Measurements from ENCODE around the gene TBK1. TPM values are rescaled to one million over a fixed set of nuclear protein-coding genes. Genes with fewer than 3 reads are reported as not detected.

Gene TBK1
- total and polyA plus RNA-seq, 2 of the 13 experiments (the other 11 are each of a cell fraction or from before 2014, with no cell fraction given) = 10.3 to 25.2 TPM

DNA sequence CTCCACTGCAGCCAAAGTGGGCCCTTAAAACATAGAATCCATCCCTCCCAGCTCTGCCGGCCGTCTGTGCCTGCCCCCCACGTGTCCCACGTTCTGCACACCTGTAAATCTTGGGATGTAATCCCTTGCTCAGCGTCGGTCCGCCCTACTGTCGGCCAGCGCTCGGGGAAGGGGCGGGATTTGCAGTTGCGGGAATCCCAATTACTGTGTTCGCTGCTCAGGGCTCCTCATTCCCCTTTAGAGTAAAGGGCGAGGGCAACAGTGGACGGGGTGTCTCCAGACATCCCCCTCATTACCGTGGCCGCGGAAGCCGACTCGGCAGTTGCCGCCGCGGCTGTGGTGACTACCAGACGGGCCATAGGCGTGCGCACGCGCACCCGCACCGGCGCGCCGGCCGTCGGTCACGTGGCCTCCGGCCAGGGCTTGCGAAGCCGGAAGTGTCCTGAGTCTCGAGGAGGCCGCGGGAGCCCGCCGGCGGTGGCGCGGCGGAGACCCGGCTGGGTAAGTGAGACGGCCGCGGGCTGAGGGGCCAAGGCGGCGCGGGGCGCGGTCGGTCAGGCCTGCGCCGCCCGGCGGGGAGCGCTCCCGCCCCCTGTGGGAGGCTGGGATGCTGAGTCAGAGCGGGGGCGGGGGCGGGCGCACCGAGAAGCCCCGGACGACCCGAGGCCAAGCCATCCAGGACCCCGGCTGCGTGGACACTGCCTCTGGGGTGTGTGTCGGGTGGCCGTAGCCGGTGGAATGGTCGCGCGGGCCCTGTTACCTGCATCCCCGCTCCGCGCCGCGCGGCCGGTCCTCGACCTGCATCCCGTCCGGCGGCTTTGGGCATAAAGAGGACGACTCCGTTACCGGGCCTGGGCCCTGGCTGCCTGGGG is at the start of gene TBK1 (continued):
- TF ChIP-seq ATRX (CRISPR knock-in tag; IDR thresholded peaks at IDR 0.05; ENCODE audit: borderline replicate concordance) = no peak
- TF ChIP-seq EED (CRISPR knock-in tag; IDR thresholded peaks at IDR 0.05) = 0 out of 2 replicates have a peak, but pooled peaks have one; percentile 74
- TF ChIP-seq ZSCAN20 (CRISPR knock-in tag; IDR thresholded peaks at IDR 0.05; ENCODE audit: borderline replicate concordance) = no peak
- no peak for TF ChIP-seq EZH2 (conservative IDR thresholded peaks at IDR 0.05; ENCODE audit: low read depth, low read length)
- no peak for TF ChIP-seq NFKBIZ (CRISPR knock-in tag; IDR thresholded peaks at IDR 0.05)
- no peak for TF ChIP-seq HNF4A (CRISPR knock-in tag; IDR thresholded peaks at IDR 0.05)
- TF ChIP-seq, protein P1, sequence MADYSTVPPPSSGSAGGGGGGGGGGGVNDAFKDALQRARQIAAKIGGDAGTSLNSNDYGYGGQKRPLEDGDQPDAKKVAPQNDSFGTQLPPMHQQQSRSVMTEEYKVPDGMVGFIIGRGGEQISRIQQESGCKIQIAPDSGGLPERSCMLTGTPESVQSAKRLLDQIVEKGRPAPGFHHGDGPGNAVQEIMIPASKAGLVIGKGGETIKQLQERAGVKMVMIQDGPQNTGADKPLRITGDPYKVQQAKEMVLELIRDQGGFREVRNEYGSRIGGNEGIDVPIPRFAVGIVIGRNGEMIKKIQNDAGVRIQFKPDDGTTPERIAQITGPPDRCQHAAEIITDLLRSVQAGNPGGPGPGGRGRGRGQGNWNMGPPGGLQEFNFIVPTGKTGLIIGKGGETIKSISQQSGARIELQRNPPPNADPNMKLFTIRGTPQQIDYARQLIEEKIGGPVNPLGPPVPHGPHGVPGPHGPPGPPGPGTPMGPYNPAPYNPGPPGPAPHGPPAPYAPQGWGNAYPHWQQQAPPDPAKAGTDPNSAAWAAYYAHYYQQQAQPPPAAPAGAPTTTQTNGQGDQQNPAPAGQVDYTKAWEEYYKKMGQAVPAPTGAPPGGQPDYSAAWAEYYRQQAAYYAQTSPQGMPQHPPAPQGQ (CRISPR knock-in tag; IDR thresholded peaks at IDR 0.05; ENCODE audit: borderline replicate concordance) = no peak
- no peak for TF ChIP-seq NAIF1 (CRISPR knock-in tag; IDR thresholded peaks at IDR 0.05; ENCODE audit: borderline replicate concordance)
- no peak for TF ChIP-seq ZFP62 (CRISPR knock-in tag; IDR thresholded peaks at IDR 0.05)
- peak; percentile 59 for TF ChIP-seq TARDBP (CRISPR knock-in tag; IDR thresholded peaks at IDR 0.05)
- TF ChIP-seq ZNF501 (CRISPR knock-in tag; IDR thresholded peaks at IDR 0.05) = peak; percentile 76
- TF ChIP-seq ZNF234 (CRISPR knock-in tag; conservative IDR thresholded peaks at IDR 0.05) = no peak
- TF ChIP-seq, protein P2, sequence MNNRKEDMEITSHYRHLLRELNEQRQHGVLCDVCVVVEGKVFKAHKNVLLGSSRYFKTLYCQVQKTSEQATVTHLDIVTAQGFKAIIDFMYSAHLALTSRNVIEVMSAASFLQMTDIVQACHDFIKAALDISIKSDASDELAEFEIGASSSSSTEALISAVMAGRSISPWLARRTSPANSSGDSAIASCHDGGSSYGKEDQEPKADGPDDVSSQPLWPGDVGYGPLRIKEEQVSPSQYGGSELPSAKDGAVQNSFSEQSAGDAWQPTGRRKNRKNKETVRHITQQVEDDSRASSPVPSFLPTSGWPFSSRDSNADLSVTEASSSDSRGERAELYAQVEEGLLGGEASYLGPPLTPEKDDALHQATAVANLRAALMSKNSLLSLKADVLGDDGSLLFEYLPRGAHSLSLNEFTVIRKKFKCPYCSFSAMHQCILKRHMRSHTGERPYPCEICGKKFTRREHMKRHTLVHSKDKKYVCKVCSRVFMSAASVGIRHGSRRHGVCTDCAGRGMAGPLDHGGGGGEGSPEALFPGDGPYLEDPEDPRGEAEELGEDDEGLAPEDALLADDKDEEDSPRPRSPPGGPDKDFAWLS (CRISPR knock-in tag; IDR thresholded peaks at IDR 0.05; ENCODE audit: borderline replicate concordance) = no peak
- TF ChIP-seq TAF1 (CRISPR knock-in tag; IDR thresholded peaks at IDR 0.05) = peak; percentile 72; the same call in 1 of the 2 replicates
- TF ChIP-seq ZNF883 (CRISPR knock-in tag; IDR thresholded peaks at IDR 0.05; ENCODE audit: not compliant biosample characterization) = no peak
- TF ChIP-seq ZNF747 (CRISPR knock-in tag; IDR thresholded peaks at IDR 0.05; ENCODE audit: borderline replicate concordance) = 0 out of 2 replicates have a peak, but pooled peaks have one; percentile 48
- TF ChIP-seq, protein P3, sequence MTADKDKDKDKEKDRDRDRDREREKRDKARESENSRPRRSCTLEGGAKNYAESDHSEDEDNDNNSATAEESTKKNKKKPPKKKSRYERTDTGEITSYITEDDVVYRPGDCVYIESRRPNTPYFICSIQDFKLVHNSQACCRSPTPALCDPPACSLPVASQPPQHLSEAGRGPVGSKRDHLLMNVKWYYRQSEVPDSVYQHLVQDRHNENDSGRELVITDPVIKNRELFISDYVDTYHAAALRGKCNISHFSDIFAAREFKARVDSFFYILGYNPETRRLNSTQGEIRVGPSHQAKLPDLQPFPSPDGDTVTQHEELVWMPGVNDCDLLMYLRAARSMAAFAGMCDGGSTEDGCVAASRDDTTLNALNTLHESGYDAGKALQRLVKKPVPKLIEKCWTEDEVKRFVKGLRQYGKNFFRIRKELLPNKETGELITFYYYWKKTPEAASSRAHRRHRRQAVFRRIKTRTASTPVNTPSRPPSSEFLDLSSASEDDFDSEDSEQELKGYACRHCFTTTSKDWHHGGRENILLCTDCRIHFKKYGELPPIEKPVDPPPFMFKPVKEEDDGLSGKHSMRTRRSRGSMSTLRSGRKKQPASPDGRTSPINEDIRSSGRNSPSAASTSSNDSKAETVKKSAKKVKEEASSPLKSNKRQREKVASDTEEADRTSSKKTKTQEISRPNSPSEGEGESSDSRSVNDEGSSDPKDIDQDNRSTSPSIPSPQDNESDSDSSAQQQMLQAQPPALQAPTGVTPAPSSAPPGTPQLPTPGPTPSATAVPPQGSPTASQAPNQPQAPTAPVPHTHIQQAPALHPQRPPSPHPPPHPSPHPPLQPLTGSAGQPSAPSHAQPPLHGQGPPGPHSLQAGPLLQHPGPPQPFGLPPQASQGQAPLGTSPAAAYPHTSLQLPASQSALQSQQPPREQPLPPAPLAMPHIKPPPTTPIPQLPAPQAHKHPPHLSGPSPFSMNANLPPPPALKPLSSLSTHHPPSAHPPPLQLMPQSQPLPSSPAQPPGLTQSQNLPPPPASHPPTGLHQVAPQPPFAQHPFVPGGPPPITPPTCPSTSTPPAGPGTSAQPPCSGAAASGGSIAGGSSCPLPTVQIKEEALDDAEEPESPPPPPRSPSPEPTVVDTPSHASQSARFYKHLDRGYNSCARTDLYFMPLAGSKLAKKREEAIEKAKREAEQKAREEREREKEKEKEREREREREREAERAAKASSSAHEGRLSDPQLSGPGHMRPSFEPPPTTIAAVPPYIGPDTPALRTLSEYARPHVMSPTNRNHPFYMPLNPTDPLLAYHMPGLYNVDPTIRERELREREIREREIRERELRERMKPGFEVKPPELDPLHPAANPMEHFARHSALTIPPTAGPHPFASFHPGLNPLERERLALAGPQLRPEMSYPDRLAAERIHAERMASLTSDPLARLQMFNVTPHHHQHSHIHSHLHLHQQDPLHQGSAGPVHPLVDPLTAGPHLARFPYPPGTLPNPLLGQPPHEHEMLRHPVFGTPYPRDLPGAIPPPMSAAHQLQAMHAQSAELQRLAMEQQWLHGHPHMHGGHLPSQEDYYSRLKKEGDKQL (CRISPR knock-in tag; IDR thresholded peaks at IDR 0.05; ENCODE audit: low read depth) = no peak
- peak; percentile 89; the same call in 1 of the 2 replicates for TF ChIP-seq CENPT (CRISPR knock-in tag; IDR thresholded peaks at IDR 0.05; ENCODE audit: low read depth)
- TF ChIP-seq RBM39 (IDR thresholded peaks at IDR 0.05; ENCODE audit: low read depth, low read length, poor library complexity, severe bottlenecking) = peak; percentile 80
- TF ChIP-seq NFIB (CRISPR knock-in tag; IDR thresholded peaks at IDR 0.05; ENCODE audit: borderline replicate concordance) = no peak
